H9 (cell line): ENCODE results near the gene DDX47. TPM values are rescaled to one million over a fixed set of nuclear protein-coding genes. Genes with fewer than 3 reads are reported as not detected.
"Not testable (repeated sequence)": the region's sequence is repeated elsewhere in the genome, so short reads cannot be mapped to it uniquely, and the experiment has no call there.

Experiments used
- DNase-seq: peaks from one replicate; pipeline ENCODE4 v3.0.0-alpha.2; 2017
- H2AFZ ChIP-seq: one replicate; pipeline ENCODE4 v1.6.1; 2013; ENCODE audit warnings: mild to moderate bottlenecking, low read length, control low read depth, moderate library complexity
- H2AK5ac ChIP-seq: 2 replicates; pipeline ENCODE4 v1.6.1; 2013; ENCODE audit warnings: low read length, control low read depth, mixed read lengths; ENCODE audit not compliant: insufficient read length
- H2BK120ac ChIP-seq: one replicate; pipeline ENCODE4 v1.6.1; 2013; ENCODE audit warnings: low read depth, mild to moderate bottlenecking, low read length, control low read depth, inconsistent platforms; ENCODE audit not compliant: poor library complexity, severe bottlenecking
- H2BK12ac ChIP-seq: 2 replicates; pipeline ENCODE4 v1.6.1; 2013; ENCODE audit warnings: low read length, control low read depth, mixed read lengths, low read depth; ENCODE audit not compliant: insufficient read length
- H2BK15ac ChIP-seq: 2 replicates; pipeline ENCODE4 v1.6.1; 2013; ENCODE audit warnings: low read depth, low read length, control low read depth
- H2BK20ac ChIP-seq: one replicate; pipeline ENCODE4 v1.6.1; 2013; ENCODE audit warnings: low read depth, mild to moderate bottlenecking, low read length, control low read depth, inconsistent platforms; ENCODE audit not compliant: poor library complexity, severe bottlenecking
- H2BK5ac ChIP-seq: 2 replicates; pipeline ENCODE4 v1.6.1; 2013; ENCODE audit warnings: low read length, control low read depth, mixed read lengths; ENCODE audit not compliant: insufficient read length
- H3K14ac ChIP-seq: 2 replicates; pipeline ENCODE4 v1.6.1; 2013; ENCODE audit warnings: low read length, control low read depth; ENCODE audit not compliant: insufficient read depth
- H3K18ac ChIP-seq: 2 replicates; pipeline ENCODE4 v1.6.1; 2013; ENCODE audit warnings: low read depth, mild to moderate bottlenecking, mixed read lengths, low read length, control low read depth; ENCODE audit not compliant: insufficient read length
- H3K23ac ChIP-seq: 2 replicates; pipeline ENCODE4 v1.6.1; 2013; ENCODE audit warnings: low read length, control low read depth, mixed read lengths, low read depth; ENCODE audit not compliant: insufficient read length
- H3K23me2 ChIP-seq: 2 replicates; pipeline ENCODE4 v1.6.1; 2013; ENCODE audit warnings: low read depth, mild to moderate bottlenecking, mixed read lengths, low read length, control low read depth; ENCODE audit not compliant: insufficient read length, poor library complexity, severe bottlenecking
- H3K27ac ChIP-seq: 2 replicates; pipeline ENCODE4 v1.5.1; 2013; ENCODE audit warnings: low read length, control low read depth, mixed read lengths, low read depth; ENCODE audit not compliant: insufficient read length
- H3K27me3 ChIP-seq: 2 replicates; pipeline ENCODE4 v1.6.1; 2013; ENCODE audit warnings: low read length, control low read depth, inconsistent platforms; ENCODE audit not compliant: insufficient read depth
- H3K4ac ChIP-seq: 2 replicates; pipeline ENCODE4 v1.6.1; 2013; ENCODE audit warnings: low read depth, mild to moderate bottlenecking, control low read depth, inconsistent platforms, low read length, moderate library complexity
- H3K4me1 ChIP-seq: 2 replicates; pipeline ENCODE4 v1.6.1; 2013; ENCODE audit warnings: low read length, control low read depth, inconsistent platforms; ENCODE audit not compliant: insufficient read depth
- H3K4me2 ChIP-seq: 2 replicates; pipeline ENCODE4 v1.6.1; 2013; ENCODE audit warnings: low read length, control low read depth, mixed read lengths; ENCODE audit not compliant: insufficient read length, insufficient read depth
- H3K56ac ChIP-seq: 2 replicates; pipeline ENCODE4 v1.6.1; 2013; ENCODE audit warnings: low read depth, mild to moderate bottlenecking, mixed read lengths, low read length, control low read depth; ENCODE audit not compliant: insufficient read length
- H3K79me1 ChIP-seq: 2 replicates; pipeline ENCODE4 v1.6.1; 2013; ENCODE audit warnings: low read depth, mild to moderate bottlenecking, moderate library complexity, low read length, control low read depth, inconsistent platforms; ENCODE audit not compliant: insufficient read depth, poor library complexity, severe bottlenecking
- H3K79me2 ChIP-seq: 2 replicates; pipeline ENCODE4 v1.6.1; 2013; ENCODE audit warnings: low read length, control low read depth, inconsistent platforms; ENCODE audit not compliant: insufficient read depth
- H3K9ac ChIP-seq: 2 replicates; pipeline ENCODE4 v1.6.1; 2013; ENCODE audit warnings: low read length, control low read depth, mixed read lengths; ENCODE audit not compliant: insufficient read length; ENCODE audit errors: extremely low read depth
- H3K9me3 ChIP-seq: one replicate; pipeline ENCODE4 v1.6.1; 2013; ENCODE audit warnings: low read depth, low read length, inconsistent platforms; ENCODE audit not compliant: control insufficient read depth
- H3T11ph ChIP-seq: one replicate; pipeline ENCODE4 v1.6.1; 2013; ENCODE audit warnings: mild to moderate bottlenecking, low read length, control low read depth, inconsistent platforms
- H4K20me1 ChIP-seq: one replicate; pipeline ENCODE4 v1.6.1; 2013; ENCODE audit not compliant: control insufficient read depth, insufficient read length, insufficient read depth
- H4K5ac ChIP-seq: 2 replicates; pipeline ENCODE4 v1.6.1; 2013; ENCODE audit warnings: low read depth, mild to moderate bottlenecking, mixed read lengths, low read length, control low read depth; ENCODE audit not compliant: insufficient read length
- H4K8ac ChIP-seq: replicated peaks from 2 replicates; pipeline ENCODE4 v1.6.1; 2013; ENCODE audit warnings: low read length, control low read depth, mixed read lengths, low read depth; ENCODE audit not compliant: insufficient read length
- H4K91ac ChIP-seq: 2 replicates; pipeline ENCODE4 v1.6.1; 2013; ENCODE audit warnings: low read depth, mild to moderate bottlenecking, moderate library complexity, mixed read lengths, low read length, control low read depth; ENCODE audit not compliant: insufficient read length
- H3K27ac Mint-ChIP-seq, 3 experiments: 2 replicates in 2 of 3; 3 replicates in 1 of 3; pipeline ENCODE4 v1.8.0; 2020 to 2021; ENCODE audit warnings: mixed read lengths in 3 of 3, mild to moderate bottlenecking in 1 of 3, moderate library complexity in 1 of 3
- H3K27me3 Mint-ChIP-seq: 2 replicates; pipeline ENCODE4 v1.8.0; 2021; ENCODE audit warnings: low read depth, mild to moderate bottlenecking, moderate library complexity, mixed read lengths
- H3K36me3 Mint-ChIP-seq, 3 experiments: 2 replicates in 2 of 3; 3 replicates in 1 of 3; pipeline ENCODE4 v1.8.0; 2020 to 2021; ENCODE audit warnings: low read depth in 3 of 3, mixed read lengths in 3 of 3; ENCODE audit not compliant: insufficient read depth in 1 of 3
- H3K4me1 Mint-ChIP-seq, 2 experiments: 2 replicates each; pipeline ENCODE4 v1.8.0; 2020; ENCODE audit warnings: mixed read lengths in 2 of 2
- H3K4me3 Mint-ChIP-seq, 2 experiments: 2 replicates in 1 of 2; 3 replicates in 1 of 2; pipeline ENCODE4 v1.8.0; 2020 to 2021; ENCODE audit warnings: mild to moderate bottlenecking in 2 of 2, mixed read lengths in 2 of 2, moderate library complexity in 1 of 2
- H3K9me3 Mint-ChIP-seq, 2 experiments: 2 replicates in 1 of 2; 3 replicates in 1 of 2; pipeline ENCODE4 v1.8.0; 2020; ENCODE audit warnings: mild to moderate bottlenecking in 2 of 2, mixed read lengths in 2 of 2, moderate library complexity in 1 of 2
- CTCF ChIP-seq: fragments of 200-600 bp; sonication (generic); conservative IDR thresholded peaks from 3 replicates; pipeline ENCODE4 v1.8.0; 2021; ENCODE audit warnings: antibody characterized with exemption, mild to moderate bottlenecking
- WGBS: extraction: QIAGEN DNeasy Blood & Tissue Kit; methylation state at CpG from one replicate; pipeline ENCODE4 v1.1.7; 2013; ENCODE audit warnings: missing lambda C conversion rate, low lambda C conversion rate, mixed read lengths; ENCODE audit not compliant: insufficient read length; ENCODE audit errors: extremely low coverage; 5-methylcytosine and 5-hydroxymethylcytosine counted together
- total RNA-seq: library from RNA; stranded (reverse); gene quantifications from 2 replicates; pipeline ENCODE4 v1.2.1, GENCODE V29; 2021

DDX47 gene
- total RNA-seq, 1 experiment from 2014 or later = 78.2 TPM

- Mint-ChIP-seq H3K36me3 (peaks cover 33 to 67% (median 54%) of the 10 kb centered on the region in 3 experiments), H3K4me1 (peaks cover 0 to 57% of the 10 kb centered on the region in 2 experiments; a peak in 3 of 4 replicates), H3K4me3 (no peak overlapping the region; a peak in 1 of 5 replicates), H3K27ac (peak overlapping the region in 1 of 3 experiments; percentile 57; a peak in 1 of 7 replicates), H3K9me3 (no peaks in the 10 kb centered on the region), H3K27me3 (no peaks in the 10 kb centered on the region)
- H3K56ac ChIP-seq = no peak overlapping the region
- H4K8ac ChIP-seq = no peak overlapping the region
- H4K5ac ChIP-seq = no peak overlapping the region
- no peak overlapping the region for H4K91ac ChIP-seq
- H3K27me3 ChIP-seq = no peaks in the 10 kb centered on the region
- H3T11ph ChIP-seq = no peak overlapping the region
- no peak overlapping the region for H2BK20ac ChIP-seq
- no peak overlapping the region for H2AK5ac ChIP-seq
- H3K27ac ChIP-seq = no peak overlapping the region
- H3K4ac ChIP-seq = no peak overlapping the region
- H3K23ac ChIP-seq = no peak overlapping the region
- no peaks in the 10 kb centered on the region for H4K20me1 ChIP-seq
- H2BK12ac ChIP-seq = no peak overlapping the region
- H3K9me3 ChIP-seq = no peaks in the 10 kb centered on the region
- H3K18ac ChIP-seq = no peak overlapping the region
- H2AFZ ChIP-seq = no peak overlapping the region
- no peak for DNase-seq
- no peaks in the 10 kb centered on the region for H3K4me1 ChIP-seq
- H2BK120ac ChIP-seq = no peak overlapping the region
- H2BK15ac ChIP-seq = no peak overlapping the region
- H3K79me1 ChIP-seq = peaks cover 2% of the 10 kb centered on the region
- no peak overlapping the region for H3K14ac ChIP-seq
- H3K23me2 ChIP-seq = no peaks in the 10 kb centered on the region
- no CpG with 5 or more reads among the region's 2 CpGs for WGBS
- no peak for TF ChIP-seq CTCF
- H3K9ac ChIP-seq = no peak overlapping the region
- no peak overlapping the region for H2BK5ac ChIP-seq
- peaks cover 2% of the 10 kb centered on the region; the same call in 1 of the 2 replicates for H3K79me2 ChIP-seq
- H3K4me2 ChIP-seq = no peak overlapping the region
These were observed 6.7 kb downstream of the DDX47 start for GRCh38 chr12:12819752-12820311.

GRCh38 chr12:12820376-12820775 is 7.2 kb downstream of the DDX47 start:
- H3T11ph ChIP-seq, H4K8ac ChIP-seq, H3K79me1 ChIP-seq, H3K27me3 ChIP-seq, DNase-seq, H3K27me3 Mint-ChIP-seq, H3K9ac ChIP-seq, H3K4ac ChIP-seq, H3K18ac ChIP-seq, H4K20me1 ChIP-seq, H3K14ac ChIP-seq, H3K9me3 Mint-ChIP-seq, H3K27ac ChIP-seq, H3K56ac ChIP-seq, H2BK20ac ChIP-seq, H2BK120ac ChIP-seq, H2BK12ac ChIP-seq, H3K4me2 ChIP-seq, H3K9me3 ChIP-seq, H3K23me2 ChIP-seq, H3K79me2 ChIP-seq, H4K5ac ChIP-seq, H3K4me3 Mint-ChIP-seq, H2AK5ac ChIP-seq, H2BK5ac ChIP-seq, H4K91ac ChIP-seq, H3K23ac ChIP-seq, H3K4me1 ChIP-seq, H2BK15ac ChIP-seq, H2AFZ ChIP-seq: not testable (repeated sequence)
- H3K4me1 Mint-ChIP-seq = peaks cover 0 to 56% of the 10 kb centered on the region in 2 experiments; a peak in 3 of 4 replicates
- WGBS = no CpG with 5 or more reads among the region's 11 CpGs
- peaks cover 36 to 70% (median 56%) of the 10 kb centered on the region in 3 experiments for H3K36me3 Mint-ChIP-seq
- peak overlapping the region in 1 of 3 experiments; percentile 71; a peak in 3 of 7 replicates for H3K27ac Mint-ChIP-seq
